MM.1S (cell line): Measurements from ENCODE around the gene SEMA3A.

Experiments
- DNase-seq: peaks from one replicate; pipeline ENCODE4 v3.0.0-alpha.2; 2015
- H2AFZ ChIP-seq: fragments of 300-600 bp; sonication (generic); 2 replicates; pipeline ENCODE4 v1.6.0; 2016; ENCODE audit warnings: antibody characterized with exemption, low read length
- H3F3A ChIP-seq: fragments of 300-600 bp; sonication (generic); 2 replicates; pipeline ENCODE4 v1.6.1; 2016; ENCODE audit warnings: mild to moderate bottlenecking, antibody characterized with exemption, low read length, moderate library complexity, mixed read lengths; ENCODE audit not compliant: insufficient read depth
- H3K27ac ChIP-seq: fragments of 300-600 bp; sonication (generic); 2 replicates; pipeline ENCODE4 v1.5.1; 2016; ENCODE audit warnings: mild to moderate bottlenecking, low read length
- H3K27me3 ChIP-seq: fragments of 300-600 bp; sonication (generic); replicated peaks from 2 replicates; pipeline ENCODE4 v1.6.0; 2016; ENCODE audit warnings: low read length; ENCODE audit not compliant: insufficient read depth
- H3K36me3 ChIP-seq: fragments of 300-600 bp; sonication (generic); replicated peaks from 2 replicates; pipeline ENCODE4 v1.6.1; 2016; ENCODE audit warnings: mild to moderate bottlenecking, low read length, mixed read lengths; ENCODE audit not compliant: insufficient read depth
- H3K4me1 ChIP-seq: fragments of 300-600 bp; sonication (generic); 2 replicates; pipeline ENCODE4 v1.6.1; 2016; ENCODE audit warnings: low read length, mixed read lengths
- H3K4me2 ChIP-seq: fragments of 300-600 bp; sonication (generic); 2 replicates; pipeline ENCODE4 v1.6.0; 2016; ENCODE audit warnings: low read depth, low read length
- H3K4me3 ChIP-seq: fragments of 300-600 bp; sonication (generic); 2 replicates; pipeline ENCODE4 v1.5.1; 2016; ENCODE audit warnings: low read length, mixed read lengths
- H3K79me2 ChIP-seq: fragments of 300-600 bp; sonication (generic); 2 replicates; pipeline ENCODE4 v1.6.1; 2016; ENCODE audit warnings: mixed run types, low read length, mixed read lengths
- H3K9ac ChIP-seq: fragments of 300-600 bp; sonication (generic); 2 replicates; pipeline ENCODE4 v1.6.1; 2016; ENCODE audit warnings: low read length, mixed read lengths
- H3K9me2 ChIP-seq: fragments of 300-600 bp; sonication (generic); replicated peaks from 2 replicates; pipeline ENCODE4 v1.6.1; 2016; ENCODE audit warnings: mild to moderate bottlenecking, low read length, mixed read lengths; ENCODE audit not compliant: insufficient read depth
- H3K9me3 ChIP-seq: fragments of 300-600 bp; sonication (generic); replicated peaks from 2 replicates; pipeline ENCODE4 v1.6.1; 2016; ENCODE audit warnings: mild to moderate bottlenecking, low read length, mixed read lengths; ENCODE audit not compliant: insufficient read depth
- H4K20me1 ChIP-seq: fragments of 300-600 bp; sonication (generic); 2 replicates; pipeline ENCODE4 v1.6.1; 2016; ENCODE audit warnings: mild to moderate bottlenecking, low read length, moderate library complexity, mixed read lengths; ENCODE audit not compliant: insufficient read depth
- CTCF ChIP-seq: fragments of 300-600 bp; sonication (generic); IDR thresholded peaks from 2 replicates; pipeline ENCODE4 v1.5.1; 2016; ENCODE audit warnings: antibody characterized with exemption, low read length, mixed read lengths
- EZH2 ChIP-seq: fragments of 300-600 bp; sonication (generic); optimal IDR thresholded peaks from 2 replicates; pipeline ENCODE3; 2017; ENCODE audit warnings: low read depth, mild to moderate bottlenecking, antibody characterized with exemption, low read length, mixed read lengths
- EZH2phosphoT487 ChIP-seq: fragments of 300-600 bp; sonication (generic); IDR thresholded peaks from 2 replicates; pipeline ENCODE4 v1.6.1; 2018; ENCODE audit warnings: antibody characterized with exemption, low read length

SEMA3A gene

GRCh38 chr7:84013616-84014240 lies 180.9 kb downstream of the SEMA3A start:
- H3K9me2 ChIP-seq = no peaks in the 10 kb centered on the region
- no peak overlapping the region for H2AFZ ChIP-seq
- no peaks in the 10 kb centered on the region for H3K4me1 ChIP-seq
- H3K9ac ChIP-seq = no peak overlapping the region
- H3K9me3 ChIP-seq = no peaks in the 10 kb centered on the region
- no peaks in the 10 kb centered on the region for H3K36me3 ChIP-seq
- no peaks in the 10 kb centered on the region for H3K79me2 ChIP-seq
- H3K4me3 ChIP-seq = no peak overlapping the region
- TF ChIP-seq EZH2phosphoT487 (no peak), CTCF (no peak), EZH2 (no peak)
- DNase-seq = no peak
- H3F3A ChIP-seq = no peaks in the 10 kb centered on the region
- H3K27ac ChIP-seq = no peak overlapping the region
- H3K4me2 ChIP-seq = no peak overlapping the region
- H3K27me3 ChIP-seq = no peaks in the 10 kb centered on the region
- H4K20me1 ChIP-seq = no peaks in the 10 kb centered on the region

- Histone ChIP-seq H3K27ac (no peak overlapping the region), H3K9ac (no peak overlapping the region), H3K4me3 (no peak overlapping the region), H4K20me1 (no peaks in the 10 kb centered on the region), H3K4me2 (no peak overlapping the region), H2AFZ (no peak overlapping the region), H3K9me2 (no peaks in the 10 kb centered on the region), H3F3A (no peaks in the 10 kb centered on the region), H3K27me3 (no peaks in the 10 kb centered on the region), H3K79me2 (no peaks in the 10 kb centered on the region), H3K4me1 (no peaks in the 10 kb centered on the region), H3K9me3 (no peaks in the 10 kb centered on the region), H3K36me3 (no peaks in the 10 kb centered on the region)
- DNase-seq = no peak
- TF ChIP-seq EZH2phosphoT487 (no peak), CTCF (no peak), EZH2 (no peak)
Measured at GRCh38 chr7:84009782-84010181, 184.8 kb downstream of the SEMA3A start.

- H3F3A ChIP-seq = no peaks in the 10 kb centered on the region
- no peaks in the 10 kb centered on the region for H3K9me2 ChIP-seq
- DNase-seq = no peak
- no peak overlapping the region for H3K4me2 ChIP-seq
- H3K4me1 ChIP-seq = no peaks in the 10 kb centered on the region
- H3K79me2 ChIP-seq = no peaks in the 10 kb centered on the region
- no peak for TF ChIP-seq CTCF
- no peak for TF ChIP-seq EZH2phosphoT487
- TF ChIP-seq EZH2 = no peak
- no peak overlapping the region for H3K9ac ChIP-seq
- no peaks in the 10 kb centered on the region for H3K27me3 ChIP-seq
- H2AFZ ChIP-seq = no peak overlapping the region
- H3K9me3 ChIP-seq = no peaks in the 10 kb centered on the region
- H3K36me3 ChIP-seq = no peaks in the 10 kb centered on the region
- no peaks in the 10 kb centered on the region for H4K20me1 ChIP-seq
- H3K27ac ChIP-seq = no peak overlapping the region
- H3K4me3 ChIP-seq = no peak overlapping the region
Measured at GRCh38 chr7:84009051-84009450, 185.5 kb downstream of the SEMA3A start.
